ENCODE measurements around the gene VPS51.

GRCh38 chr11:65152122-65152521 is 56.1 kb downstream of the VPS51 start:
- TF ChIP-seq CTCF (conservative IDR thresholded peaks at IDR 0.05; ENCODE audit: low read length) = no peak
- no peak for TF ChIP-seq EZH2phosphoT487 (IDR thresholded peaks at IDR 0.05; ENCODE audit: borderline replicate concordance, low read depth, low read length)

Data from OCI-LY7 (cell line).